ENCODE measurements around the gene VPS26A. TPM values are rescaled to one million over a fixed set of nuclear protein-coding genes. Genes with fewer than 3 reads are reported as not detected.

Gene VPS26A
- total RNA-seq, 1 experiment from 2014 or later: 37.4 TPM

GRCh38 chr10:69075431-69075830, 48.5 kb upstream of the VPS26A start:
- Mint-ChIP-seq H3K27ac (no peak overlapping the region), H3K36me3 (no peaks in the 10 kb centered on the region), H3K9me3 (no peaks in the 10 kb centered on the region), H3K4me3 (no peak overlapping the region), H3K27me3 (ENCODE audit: low read depth) (no peaks in the 10 kb centered on the region), H3K4me1 (peaks cover 3% of the 10 kb centered on the region; the same call in 1 of the 2 replicates)
- ChIA-PET POLR2A (interaction anchor here (0.6 kb wide), 1 partner anchor 1150 kb away, joined by 3 read pairs; no protein-coding TSS in a partner anchor), CTCF (no interaction called here)
- no peak for ATAC-seq
- DNase-seq (ENCODE audit: low spot score): no peak
- TF ChIP-seq ZMAT4 (CRISPR knock-in tag; IDR thresholded peaks at IDR 0.05): no peak

- Mint-ChIP-seq H3K27me3 (ENCODE audit: low read depth) (no peaks in the 10 kb centered on the region), H3K36me3 (no peaks in the 10 kb centered on the region), H3K9me3 (no peaks in the 10 kb centered on the region), H3K4me1 (peaks cover under 1% of the 10 kb centered on the region; the same call in 1 of the 2 replicates), H3K27ac (no peak overlapping the region), H3K4me3 (no peak overlapping the region)
- POLR2A ChIA-PET: no interaction called here
- CTCF ChIA-PET: no interaction called here
- no peak for DNase-seq (ENCODE audit: low spot score)
- no peak for TF ChIP-seq ZNF263 (CRISPR knock-in tag; IDR thresholded peaks at IDR 0.05; ENCODE audit: low read depth)
- no peak for TF ChIP-seq NFATC4 (CRISPR knock-in tag; IDR thresholded peaks at IDR 0.05)
- TF ChIP-seq MLX (CRISPR knock-in tag; IDR thresholded peaks at IDR 0.05): no peak
- no peak for TF ChIP-seq MAX (CRISPR knock-in tag; IDR thresholded peaks at IDR 0.05)
- no peak for TF ChIP-seq NR3C1 (CRISPR knock-in tag; conservative IDR thresholded peaks at IDR 0.05; ENCODE audit: low read depth)
- no peak for ATAC-seq
Observed at GRCh38 chr10:69078311-69078710, 45.7 kb upstream of the VPS26A start.

GRCh38 chr10:69080226-69080625, 43.8 kb upstream of the VPS26A start:
- CTCF ChIA-PET: interaction anchor here (1.2 kb wide), 1 partner anchor 333 kb away, joined by 3 read pairs; no protein-coding TSS in a partner anchor
- POLR2A ChIA-PET: interaction anchor here (0.5 to 1.1 kb wide), 3 partner anchors 17 to 73 kb away, joined by 3 read pairs; no protein-coding TSS in a partner anchor

More at GRCh38 chr10:69080226-69080625, 43.8 kb upstream of the VPS26A start:
- ATAC-seq (no peak), DNase-seq (ENCODE audit: low spot score) (no peak)
- no peak for TF ChIP-seq FOXJ3 (CRISPR knock-in tag; IDR thresholded peaks at IDR 0.05; ENCODE audit: borderline replicate concordance)
- TF ChIP-seq PRRX2 (CRISPR knock-in tag; IDR thresholded peaks at IDR 0.05): no peak
- TF ChIP-seq MLX (CRISPR knock-in tag; IDR thresholded peaks at IDR 0.05): no peak
- no peak for TF ChIP-seq CDX4 (CRISPR knock-in tag; IDR thresholded peaks at IDR 0.05; ENCODE audit: borderline replicate concordance)
- TF ChIP-seq MXD4 (CRISPR knock-in tag; IDR thresholded peaks at IDR 0.05; ENCODE audit: borderline replicate concordance): no peak
- no peak for TF ChIP-seq ZNF532 (CRISPR knock-in tag; IDR thresholded peaks at IDR 0.05; ENCODE audit: borderline replicate concordance)
- Mint-ChIP-seq H3K36me3 (no peaks in the 10 kb centered on the region), H3K9me3 (no peaks in the 10 kb centered on the region), H3K27ac (no peak overlapping the region), H3K4me1 (peaks cover 7% of the 10 kb centered on the region), H3K27me3 (ENCODE audit: low read depth) (no peaks in the 10 kb centered on the region), H3K4me3 (no peak overlapping the region)
